ENCODE results near the gene ACP7. TPM values are rescaled to one million over a fixed set of nuclear protein-coding genes. Genes with fewer than 3 reads are reported as not detected.

The ACP7 gene
- total RNA-seq, 1 experiment from 2014 or later, result 0.15 TPM

- DNase-seq, result no peak
- no peak overlapping the region for H3K23ac ChIP-seq (ENCODE audit: insufficient read length, low read depth, low read length)
- H3K79me2 ChIP-seq (ENCODE audit: insufficient read depth, low read length), result no peaks in the 10 kb centered on the region
- H4K8ac ChIP-seq (replicated peaks; ENCODE audit: insufficient read length, low read depth, low read length), result no peak overlapping the region
- H2BK5ac ChIP-seq (ENCODE audit: insufficient read length, low read length), result no peak overlapping the region
- no peak overlapping the region for H3K9ac ChIP-seq (ENCODE audit: extremely low read depth, insufficient read length, low read length)
- H3T11ph ChIP-seq (ENCODE audit: low read length), result no peak overlapping the region
- H3K14ac ChIP-seq (ENCODE audit: insufficient read depth, low read length), result no peak overlapping the region
- H3K27ac Mint-ChIP-seq, result no peak overlapping the region
- H3K9me3 Mint-ChIP-seq, result no peaks in the 10 kb centered on the region; a peak in 2 of 5 replicates
- H2BK120ac ChIP-seq (ENCODE audit: low read depth, low read length, poor library complexity, severe bottlenecking), result no peak overlapping the region
- H3K36me3 Mint-ChIP-seq (ENCODE audit: insufficient read depth in 1 of 3, low read depth in 3 of 3), result no peaks in the 10 kb centered on the region
- H3K4ac ChIP-seq (ENCODE audit: low read depth, low read length), result no peak overlapping the region
- H2AFZ ChIP-seq (ENCODE audit: low read length), result no peak overlapping the region
- peaks cover 16% of the 10 kb centered on the region; the same call in 1 of the 2 replicates for H3K27me3 ChIP-seq (ENCODE audit: insufficient read depth, low read length)
- no peaks in the 10 kb centered on the region for H3K4me1 ChIP-seq (ENCODE audit: insufficient read depth, low read length)
- H3K4me2 ChIP-seq (ENCODE audit: insufficient read depth, insufficient read length, low read length), result peak overlapping the region; percentile 49
- no CpG with 5 or more reads among the region's 15 CpGs for whole genome bisulfite sequencing (ENCODE audit: extremely low coverage, insufficient read length, low lambda C conversion rate)
- H2BK15ac ChIP-seq (ENCODE audit: low read depth, low read length), result no peak overlapping the region
- peak overlapping the region; percentile 64 to 82; a peak in 4 of 5 replicates for H3K4me3 Mint-ChIP-seq
- no peak overlapping the region for H3K56ac ChIP-seq (ENCODE audit: insufficient read length, low read depth, low read length)
- H4K5ac ChIP-seq (ENCODE audit: insufficient read length, low read depth, low read length), result no peak overlapping the region
- no peaks in the 10 kb centered on the region for H3K9me3 ChIP-seq (ENCODE audit: control insufficient read depth, low read depth, low read length)
- H4K20me1 ChIP-seq (ENCODE audit: control insufficient read depth, insufficient read depth, insufficient read length), result no peaks in the 10 kb centered on the region
- no peak for TF ChIP-seq CTCF (conservative IDR thresholded peaks at IDR 0.05)
- H3K79me1 ChIP-seq (ENCODE audit: insufficient read depth, low read depth, low read length, poor library complexity, severe bottlenecking), result no peaks in the 10 kb centered on the region
- no peak overlapping the region for H3K27ac ChIP-seq (ENCODE audit: insufficient read length, low read depth, low read length)
- H3K4me1 Mint-ChIP-seq, result peaks cover 16 to 20% of the 10 kb centered on the region in 2 experiments
- H2BK12ac ChIP-seq (ENCODE audit: insufficient read length, low read depth, low read length), result no peak overlapping the region
- H2BK20ac ChIP-seq (ENCODE audit: low read depth, low read length, poor library complexity, severe bottlenecking), result no peak overlapping the region
- H2AK5ac ChIP-seq (ENCODE audit: insufficient read length, low read length), result no peak overlapping the region
- H4K91ac ChIP-seq (ENCODE audit: insufficient read length, low read depth, low read length), result no peak overlapping the region
- H3K18ac ChIP-seq (ENCODE audit: insufficient read length, low read depth, low read length), result no peak overlapping the region
- peaks cover 83% of the 10 kb centered on the region for H3K27me3 Mint-ChIP-seq (ENCODE audit: low read depth)
- H3K23me2 ChIP-seq (ENCODE audit: insufficient read length, low read depth, low read length, poor library complexity, severe bottlenecking), result peaks cover 8% of the 10 kb centered on the region
These were observed 1.2 kb upstream of the ACP7 start for GRCh38 chr19:39082745-39083598.

Data from H9 (cell line).